Middle frontal gyrus (tissue), 1 donor: Measurements from ENCODE around the gene DGKG.

ENCODE experiments used
- DNase-seq: peaks from one replicate; pipeline ENCODE4 v3.0.0-alpha.2; 2015; ENCODE audit warnings: low spot score; ENCODE audit errors: extremely low spot score

DGKG gene

GRCh38 chr3:186110975-186111974 lies 250.8 kb downstream of the DGKG start:
- DNase-seq, result no peak

GRCh38 chr3:186109897-186110803 lies 251.9 kb downstream of the DGKG start:
- DNase-seq, result no peak

- peak; percentile 98 for DNase-seq
These were observed 252.8 kb downstream of the DGKG start, which contains the start of gene ETV5 for GRCh38 chr3:186108941-186109865. Gene ETV5 (minus strand): TSS chr3:186109089. CDS start chr3:186105868, 3,221 bp downstream.

GRCh38 chr3:186108106-186108940 lies 253.7 kb downstream of the DGKG start:
- no peak for DNase-seq

- peak; percentile 47 for DNase-seq
These were observed 254.6 kb downstream of the DGKG start for GRCh38 chr3:186107215-186108105.

- DNase-seq, result no peak
These were observed 256.5 kb downstream of the DGKG start for GRCh38 chr3:186105543-186105942.

GRCh38 chr3:186102687-186103086 lies 259.3 kb downstream of the DGKG start:
- DNase-seq, result no peak

GRCh38 chr3:186100398-186100797 lies 261.6 kb downstream of the DGKG start:
- DNase-seq, result no peak

GRCh38 chr3:186099178-186099577 lies 262.9 kb downstream of the DGKG start:
- DNase-seq, result no peak

- DNase-seq, result no peak
These were observed 263.3 kb downstream of the DGKG start for GRCh38 chr3:186098740-186099139.

- DNase-seq, result peak; percentile 84
These were observed 264.2 kb downstream of the DGKG start for GRCh38 chr3:186097663-186098451.

GRCh38 chr3:186097317-186097662 lies 264.7 kb downstream of the DGKG start:
- no peak for DNase-seq
